Right lung (tissue), 5 donors: Measurements from ENCODE around the gene ADAM15. TPM values are rescaled to one million over a fixed set of nuclear protein-coding genes. Genes with fewer than 3 reads are reported as not detected.

Source experiments
- DNase-seq, 2 donors: peaks; one replicate each; pipeline ENCODE4 v3.0.0-alpha.2; 2013
- polyA plus RNA-seq, 5 donors: library from polyadenylated mRNA; unstranded; fragments of 120-200 nt; gene quantifications; one replicate each; pipeline versions ENCODE4 v1.2.1 to v1.2.3, GENCODE V29; 2013; ENCODE audit warnings: inconsistent platforms in 1 of 5, low replicate concordance in 1 of 5; ENCODE audit not compliant: insufficient read length in 5 of 5, insufficient read depth in 1 of 5

ADAM15 gene
- polyA plus RNA-seq, 5 donors: 50.0 to 103 (median 64.8) TPM

GRCh38 chr1:155108296-155108695 is 57.2 kb downstream of the ADAM15 start:
- no peak for DNase-seq

GRCh38 chr1:155110381-155110780 is 59.3 kb downstream of the ADAM15 start:
- no peak for DNase-seq

- no peak for DNase-seq
These were observed 59.7 kb downstream of the ADAM15 start for GRCh38 chr1:155110826-155111225.

Other genes starting within 250 kb of the ADAM15 start
- gene KCNN3, start 181.0 kb upstream of the ADAM15 start, polyA plus RNA-seq: 1 to 10 TPM; 1.8 to 3.2 (median 2.3) TPM
- 10 to 100 TPM; 26.2 to 39.4 (median 29.5) TPM for gene PMVK, start 114.6 kb upstream of the ADAM15 start, polyA plus RNA-seq
- gene PBXIP1, start 95.2 kb upstream of the ADAM15 start, polyA plus RNA-seq: 10 to 100 TPM; 62.9 to 88.3 (median 77.0) TPM
- 10 to 100 TPM; 32.9 to 42.8 (median 40.9) TPM for gene PYGO2, start 89.5 kb upstream of the ADAM15 start, polyA plus RNA-seq
- gene SHC1, start 80.6 kb upstream of the ADAM15 start, polyA plus RNA-seq: 100 to 1,000 TPM; 121 to 136 (median 123) TPM
- gene CKS1B, start 76.6 kb upstream of the ADAM15 start, polyA plus RNA-seq: 100 to 1,000 TPM in 3 of 5 donors, 10 to 100 TPM in 2; 85.1 to 149 (median 115) TPM
- gene FLAD1, start 68.0 kb upstream of the ADAM15 start, polyA plus RNA-seq: 10 to 100 TPM; 27.1 to 33.6 (median 28.1) TPM
- gene LENEP, start 57.7 kb upstream of the ADAM15 start, polyA plus RNA-seq: 1 to 10 TPM in 1 of 5 donors, under 1 TPM in 4; 0.46 to 1.2 (median 0.66) TPM
- gene ZBTB7B, start 48.5 kb upstream of the ADAM15 start, polyA plus RNA-seq: 10 to 100 TPM; 10.7 to 26.3 (median 18.8) TPM
- 1 to 10 TPM; 1.6 to 2.7 (median 2.4) TPM for gene DCST2, start 17.5 kb upstream of the ADAM15 start, polyA plus RNA-seq
- under 1 TPM; 0.34 to 0.69 (median 0.53) TPM for gene DCST1, start 17.5 kb upstream of the ADAM15 start, polyA plus RNA-seq
- 10 to 100 TPM; 16.0 to 25.3 (median 23.3) TPM for gene EFNA4, start 12.4 kb downstream of the ADAM15 start, polyA plus RNA-seq
- gene EFNA3, start 27.5 kb downstream of the ADAM15 start, polyA plus RNA-seq: 1 to 10 TPM; 2.9 to 5.6 (median 4.3) TPM
- gene EFNA1, start 76.6 kb downstream of the ADAM15 start, polyA plus RNA-seq: 100 to 1,000 TPM in 2 of 5 donors, 10 to 100 TPM in 3; 94.5 to 116 (median 96.8) TPM
- gene SLC50A1, start 84.5 kb downstream of the ADAM15 start, polyA plus RNA-seq: 10 to 100 TPM; 32.7 to 41.6 (median 37.3) TPM
- 10 to 100 TPM; 19.1 to 37.1 (median 26.6) TPM for gene DPM3, start 89.2 kb downstream of the ADAM15 start, polyA plus RNA-seq
- 100 to 1,000 TPM; 103 to 120 (median 117) TPM for gene KRTCAP2, start 122.0 kb downstream of the ADAM15 start, polyA plus RNA-seq
- 1 to 10 TPM; 2.9 to 5.6 (median 4.3) TPM for gene TRIM46, start 122.5 kb downstream of the ADAM15 start, polyA plus RNA-seq
- gene THBS3, start 156.6 kb downstream of the ADAM15 start, polyA plus RNA-seq: 10 to 100 TPM; 37.5 to 47.0 (median 42.8) TPM
- gene MTX1, start 157.4 kb downstream of the ADAM15 start, polyA plus RNA-seq: 10 to 100 TPM; 27.8 to 38.3 (median 32.0) TPM
- 10 to 100 TPM; 14.9 to 27.0 (median 21.7) TPM for gene ENTREP3, start 204.2 kb downstream of the ADAM15 start, polyA plus RNA-seq
- 10 to 100 TPM; 42.8 to 65.5 (median 56.5) TPM for gene SCAMP3, start 211.0 kb downstream of the ADAM15 start, polyA plus RNA-seq
- gene CLK2, start 222.2 kb downstream of the ADAM15 start, polyA plus RNA-seq: 10 to 100 TPM; 73.3 to 82.3 (median 80.1) TPM
- gene HCN3, start 226.1 kb downstream of the ADAM15 start, polyA plus RNA-seq: 1 to 10 TPM; 8.2 to 10.0 (median 9.4) TPM